T-cell (primary cell): Measurements from ENCODE around the gene HHAT. TPM values are rescaled to one million over a fixed set of nuclear protein-coding genes. Genes with fewer than 3 reads are reported as not detected.
A peak's percentile ranks its signal among the peaks of the same experiment; 100 is the strongest.

Source experiments
- ATAC-seq, 4 experiments: fragments of 200-7000 bp in 3 of 4; fragments of 150-1000 bp in 1 of 4; cut with Tn5 transposase; replicated peaks in 1 of 4; 1 replicate in 3 of 4; 2 replicates in 1 of 4; pipeline ENCODE4 v1.10.0; 2021; ENCODE audit warnings: moderate library complexity in 3 of 4, mild to moderate bottlenecking in 2 of 4, moderate number of reproducible peaks in 1 of 4
- CTCF ChIA-PET, 2 donors: fragments of 300-600 bp; sonication (Branson Sonifier 250); formaldehyde crosslinking; loops; one replicate each; lab custom pipeline; 2022; ENCODE audit warnings: antibody characterized with exemption in 2 of 2; lab: Charles Lee
- POLR2A ChIA-PET, 2 donors: fragments of 300-600 bp; sonication (Branson Sonifier 250); formaldehyde crosslinking; loops; one replicate each; lab custom pipeline; 2022; ENCODE audit warnings: antibody characterized with exemption in 2 of 2; lab: Charles Lee
- DNase-seq, 35 experiments: peaks; one replicate each; pipeline versions ENCODE4 v3.0.0 to v3.0.0-alpha.2; 2013 to 2023
- H3K27ac ChIP-seq: one replicate; pipeline ENCODE4 v1.5.1; 2013; ENCODE audit warnings: low read length
- H3K27me3 ChIP-seq, 2 experiments: replicated peaks in 1 of 2; 1 replicate in 1 of 2; 2 replicates in 1 of 2; pipeline versions ENCODE4 v1.6.1 to v1.7.0; 2013; ENCODE audit warnings: low read length in 1 of 2, mixed read lengths in 1 of 2; ENCODE audit not compliant: control insufficient read depth in 2 of 2, insufficient read depth in 2 of 2; ENCODE audit errors: extremely low read depth in 1 of 2
- H3K36me3 ChIP-seq, 2 donors: 1 replicate in 1 of 2; 2 replicates in 1 of 2; pipeline versions ENCODE4 v1.6.1 to v1.7.0; 2013; ENCODE audit warnings: low read length in 1 of 2; ENCODE audit not compliant: control insufficient read depth in 2 of 2, insufficient read depth in 1 of 2; ENCODE audit errors: extremely low read depth in 1 of 2
- H3K4me1 ChIP-seq, 2 experiments: 1 replicate in 1 of 2; 2 replicates in 1 of 2; pipeline versions ENCODE4 v1.6.1 to v1.7.0; 2013; ENCODE audit warnings: low read length in 2 of 2, mixed read lengths in 1 of 2; ENCODE audit not compliant: insufficient read depth in 2 of 2, control insufficient read depth in 1 of 2; ENCODE audit errors: extremely low read depth in 1 of 2
- H3K4me3 ChIP-seq, 2 donors: 1 replicate in 1 of 2; 2 replicates in 1 of 2; pipeline versions ENCODE4 v1.5.1 to v1.7.0; 2013; ENCODE audit warnings: mild to moderate bottlenecking in 2 of 2, low read length in 1 of 2, moderate library complexity in 1 of 2; ENCODE audit not compliant: control insufficient read depth in 1 of 2; ENCODE audit errors: extremely low read depth in 1 of 2
- H3K9me3 ChIP-seq: 2 replicates; pipeline ENCODE4 v1.7.0; 2013
- H3K27ac Mint-ChIP-seq, 2 donors: one replicate each; pipeline ENCODE4 v1.8.0; 2020 to 2021; ENCODE audit warnings: mild to moderate bottlenecking in 2 of 2, mixed read lengths in 2 of 2
- H3K27me3 Mint-ChIP-seq, 2 donors: one replicate each; pipeline ENCODE4 v1.8.0; 2021 to 2022; ENCODE audit warnings: mixed read lengths in 2 of 2
- H3K36me3 Mint-ChIP-seq: one replicate; pipeline ENCODE4 v1.8.0; 2021; ENCODE audit warnings: mixed read lengths
- H3K4me1 Mint-ChIP-seq, 3 donors: one replicate each; pipeline ENCODE4 v1.8.0; 2020 to 2022; ENCODE audit warnings: mixed read lengths in 3 of 3, mild to moderate bottlenecking in 1 of 3
- H3K4me3 Mint-ChIP-seq, 3 donors: one replicate each; pipeline ENCODE4 v1.8.0; 2020 to 2022; ENCODE audit warnings: mild to moderate bottlenecking in 3 of 3, mixed read lengths in 3 of 3, moderate library complexity in 3 of 3
- H3K9me3 Mint-ChIP-seq, 3 donors: one replicate each; pipeline ENCODE4 v1.8.0; 2020 to 2022; ENCODE audit warnings: mixed read lengths in 3 of 3
- WGBS: methylation state at CpG from one replicate; pipeline ENCODE4 v1.1.5; 2013; ENCODE audit warnings: missing lambda C conversion rate; ENCODE audit not compliant: insufficient coverage; 5-methylcytosine and 5-hydroxymethylcytosine counted together
- total RNA-seq, 35 experiments: library from RNA in 6 of 35; stranded (reverse) in 6 of 35; fragments of 120-200 nt in 1 of 35; gene quantifications; one replicate each; pipeline versions ENCODE4 v1.2.1 to v1.2.4 and lab custom pipeline; 2013 to 2026

HHAT gene
- total RNA-seq, 5 donors from 2014 or later (not counting 1 experiment from before 2014, with no cell fraction given), result 2.2 to 7.9 (median 4.1) TPM

DNA sequence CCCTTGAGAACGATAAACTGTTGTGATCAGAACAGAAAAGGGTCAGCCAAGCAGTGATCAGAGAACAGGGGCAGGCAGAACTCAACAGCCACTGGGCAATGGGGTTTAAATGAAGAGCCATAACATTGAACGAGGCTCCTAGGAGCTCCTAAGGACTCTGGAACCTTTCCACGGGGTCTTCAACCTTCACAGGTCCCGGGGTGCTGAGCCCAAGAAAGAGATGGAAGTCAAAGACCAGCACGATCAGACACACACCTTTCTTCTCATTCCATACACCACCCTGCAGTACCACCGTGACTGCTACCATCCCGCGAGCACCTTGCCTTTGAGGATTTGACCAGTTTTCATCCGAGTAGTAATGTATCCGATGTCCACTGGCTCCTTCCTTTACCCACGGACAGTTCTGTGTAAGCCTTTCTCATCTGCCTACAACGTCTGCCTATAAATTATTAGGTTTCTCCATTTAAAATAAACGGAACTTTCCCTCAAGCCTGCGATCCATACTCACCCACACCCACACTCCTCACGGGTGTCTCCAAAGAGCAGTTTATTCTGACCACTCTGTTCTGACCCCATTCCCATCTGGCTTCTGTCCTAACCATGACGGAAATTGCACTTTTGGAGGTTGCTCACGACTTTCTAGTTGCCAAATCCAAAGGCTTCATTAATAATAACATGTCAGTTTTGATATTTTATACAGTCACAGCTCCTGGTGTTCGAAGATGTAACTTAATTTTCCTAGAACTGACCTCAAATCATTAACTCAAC lies 16.8 kb upstream of the HHAT start:
- 71% methylated on average over 15 of the region's 18 CpGs for WGBS
- peaks cover 2 to 8% of the 10 kb centered on the region in 2 experiments for H3K4me1 ChIP-seq
- H3K9me3 ChIP-seq, result no peaks in the 10 kb centered on the region
- CTCF ChIA-PET, result interaction anchor here in 1 of 2 donors (0.5 to 1.8 kb wide), 2 partner anchors 13 to 838 kb away, joined by 3 to 4 read pairs; no protein-coding TSS in a partner anchor
- Mint-ChIP-seq H3K9me3 (no peaks in the 10 kb centered on the region), H3K4me1 (peaks cover 5 to 7% (median 7%) of the 10 kb centered on the region in 3 donors), H3K4me3 (peak overlapping the region; percentile 70 to 87 (median 83)), H3K36me3 (no peaks in the 10 kb centered on the region), H3K27me3 (peaks cover 13 to 18% of the 10 kb centered on the region in 2 donors), H3K27ac (peak overlapping the region in 1 of 2 donors; percentile 5)
- ATAC-seq (no peak), DNase-seq (no peak)
- peak overlapping the region in 1 of 2 donors; percentile 48 for H3K4me3 ChIP-seq
- H3K36me3 ChIP-seq, result no peaks in the 10 kb centered on the region
- H3K27ac ChIP-seq, result no peak overlapping the region
- H3K27me3 ChIP-seq, result peaks cover 0 to 12% of the 10 kb centered on the region in 2 experiments
- POLR2A ChIA-PET, result no interaction called here

DNA sequence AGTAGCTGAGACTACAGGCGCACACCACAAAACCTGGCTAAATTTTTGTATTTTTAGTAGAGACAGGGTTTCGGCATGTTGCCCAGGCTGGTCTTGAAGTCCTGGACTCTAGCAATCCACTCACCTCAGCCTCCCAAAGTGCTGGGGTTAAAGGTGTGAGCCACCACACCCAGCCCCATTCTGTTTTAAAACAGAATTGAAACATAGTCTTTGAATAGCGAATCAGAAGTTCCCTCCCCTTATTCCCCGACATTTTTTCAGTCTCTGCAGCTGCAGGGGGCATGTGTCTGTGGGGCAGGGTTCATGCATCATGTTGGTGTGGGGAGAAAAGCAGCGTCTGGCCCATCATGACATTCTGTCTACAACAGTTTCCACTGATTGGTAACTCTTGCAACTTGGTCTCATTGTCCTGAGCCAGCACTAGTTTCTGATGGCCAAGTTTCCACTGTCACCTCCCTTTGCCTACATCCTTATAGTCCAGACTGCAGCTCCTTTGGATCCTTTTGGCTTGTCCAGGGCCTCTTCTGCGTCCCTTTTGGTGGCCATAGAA lies 15.6 kb upstream of the HHAT start:
- H3K27me3 ChIP-seq, result peaks cover 0 to 11% of the 10 kb centered on the region in 2 experiments
- Mint-ChIP-seq H3K27me3 (peaks cover 6 to 11% of the 10 kb centered on the region in 2 donors), H3K36me3 (no peaks in the 10 kb centered on the region), H3K4me1 (peaks cover 5 to 7% (median 7%) of the 10 kb centered on the region in 3 donors), H3K4me3 (peak overlapping the region in 1 of 3 donors; percentile 1), H3K27ac (no peak overlapping the region), H3K9me3 (no peaks in the 10 kb centered on the region)
- ATAC-seq (no peak), DNase-seq (no peak)
- no peaks in the 10 kb centered on the region for H3K36me3 ChIP-seq
- ChIA-PET POLR2A (no interaction called here), CTCF (interaction anchor here (0.5 to 0.7 kb wide), 2 partner anchors 47 to 473 kb away, joined by 3 to 6 read pairs; no protein-coding TSS in a partner anchor)
- H3K9me3 ChIP-seq, result no peaks in the 10 kb centered on the region
- 92% methylated on average over 1 of the region's 6 CpGs for WGBS
- H3K4me1 ChIP-seq, result peaks cover 2 to 8% of the 10 kb centered on the region in 2 experiments
- H3K27ac ChIP-seq, result no peak overlapping the region
- H3K4me3 ChIP-seq, result no peak overlapping the region

DNA sequence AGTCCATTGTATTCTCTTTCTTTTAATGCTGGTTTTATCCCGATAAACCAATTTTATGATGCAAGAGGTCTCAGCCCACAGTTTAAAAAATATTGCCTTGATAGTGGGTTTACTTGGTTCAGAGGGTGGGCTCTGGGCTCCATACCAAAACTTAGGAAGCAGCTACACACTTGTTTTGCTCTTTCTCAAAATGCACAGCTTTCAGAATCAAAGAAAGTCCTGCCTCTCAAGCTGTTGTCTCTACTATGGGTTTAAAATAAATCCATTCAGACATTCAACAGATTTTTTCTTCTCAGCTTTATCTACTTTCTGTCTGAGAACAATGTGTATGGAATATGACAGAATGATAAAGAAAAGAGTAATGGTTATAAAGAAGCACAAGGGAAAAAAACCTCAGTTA lies 14.8 kb upstream of the HHAT start:
- Mint-ChIP-seq H3K4me1 (peaks cover 5 to 7% (median 7%) of the 10 kb centered on the region in 3 donors), H3K36me3 (no peaks in the 10 kb centered on the region), H3K27ac (no peak overlapping the region), H3K4me3 (no peak overlapping the region), H3K27me3 (peaks cover 6 to 7% of the 10 kb centered on the region in 2 donors), H3K9me3 (no peaks in the 10 kb centered on the region)
- no peak overlapping the region for H3K27ac ChIP-seq
- no peaks in the 10 kb centered on the region for H3K9me3 ChIP-seq
- H3K4me1 ChIP-seq, result peaks cover 2 to 8% of the 10 kb centered on the region in 2 experiments
- H3K36me3 ChIP-seq, result no peaks in the 10 kb centered on the region
- H3K4me3 ChIP-seq, result no peak overlapping the region
- no CpG with 5 or more reads among the region's 1 CpG for WGBS
- CTCF ChIA-PET, result no interaction called here
- ATAC-seq (no peak), DNase-seq (no peak)
- peaks cover 0 to 9% of the 10 kb centered on the region in 2 experiments for H3K27me3 ChIP-seq
- POLR2A ChIA-PET, result interaction anchor here in 1 of 2 donors (0.6 kb wide), 1 partner anchor 91 kb away, joined by 3 read pairs; no protein-coding TSS in a partner anchor

DNA sequence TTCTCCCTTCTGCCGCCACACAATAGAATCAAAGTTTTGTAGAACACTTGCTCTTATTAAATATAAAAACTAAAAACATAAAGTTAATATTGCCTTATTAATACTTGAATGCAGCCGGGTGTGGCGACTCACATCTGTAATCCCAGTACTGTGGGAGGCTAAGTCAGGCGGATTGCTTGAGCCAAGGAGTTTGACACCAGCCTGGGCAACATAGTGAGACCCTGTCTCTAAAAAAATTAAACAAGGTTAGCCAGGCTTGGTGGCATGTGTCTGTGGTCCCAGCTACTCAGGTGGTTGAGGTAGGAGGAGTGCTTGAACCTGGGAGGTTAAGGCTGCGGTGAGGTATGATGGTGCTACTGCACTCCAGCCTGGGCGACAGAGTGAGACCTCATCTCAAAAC lies 13.2 kb upstream of the HHAT start:
- 93% methylated on average over 3 of the region's 6 CpGs for WGBS
- Mint-ChIP-seq H3K27me3 (peaks cover 3 to 4% of the 10 kb centered on the region in 2 donors), H3K4me1 (peaks cover 5 to 7% (median 7%) of the 10 kb centered on the region in 3 donors), H3K4me3 (no peak overlapping the region), H3K27ac (no peak overlapping the region), H3K9me3 (no peaks in the 10 kb centered on the region), H3K36me3 (no peaks in the 10 kb centered on the region)
- CTCF ChIA-PET, result no interaction called here
- H3K27ac ChIP-seq, result no peak overlapping the region
- H3K9me3 ChIP-seq, result no peaks in the 10 kb centered on the region
- peaks cover 0 to 7% of the 10 kb centered on the region in 2 experiments for H3K27me3 ChIP-seq
- DNase-seq (no peak), ATAC-seq (no peak)
- H3K4me1 ChIP-seq, result peaks cover 2 to 8% of the 10 kb centered on the region in 2 experiments
- H3K36me3 ChIP-seq, result no peaks in the 10 kb centered on the region
- POLR2A ChIA-PET, result no interaction called here
- H3K4me3 ChIP-seq, result no peak overlapping the region

DNA sequence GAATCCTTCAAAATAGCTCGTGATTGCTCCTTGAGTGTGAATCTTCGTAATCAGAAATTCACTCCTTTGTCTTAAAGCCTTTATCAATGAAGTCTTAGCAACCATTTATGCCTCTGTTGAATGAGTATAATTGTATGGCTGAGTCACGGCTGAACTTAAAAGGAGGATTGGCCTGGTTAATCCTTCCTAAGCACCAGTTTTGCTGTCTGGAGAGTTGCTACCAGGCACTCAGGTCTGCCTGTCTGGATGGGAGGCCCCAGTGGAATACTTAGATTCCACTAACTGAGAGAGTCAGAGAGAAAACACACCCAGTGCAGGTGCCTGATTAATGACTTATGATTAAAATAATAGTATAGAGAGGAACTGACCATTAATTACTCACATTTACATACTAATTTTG lies 7.6 kb upstream of the HHAT start:
- H3K27ac Mint-ChIP-seq, result no peak overlapping the region
- no peaks in the 10 kb centered on the region for H3K27me3 ChIP-seq
- no peak overlapping the region for H3K4me3 Mint-ChIP-seq
- peaks cover 0 to 10% (median 8%) of the 10 kb centered on the region in 3 donors for H3K9me3 Mint-ChIP-seq
- H3K36me3 ChIP-seq, result no peaks in the 10 kb centered on the region
- H3K4me1 ChIP-seq, result no peaks in the 10 kb centered on the region
- no peak overlapping the region for H3K4me3 ChIP-seq
- H3K4me1 Mint-ChIP-seq, result no peaks in the 10 kb centered on the region
- H3K27me3 Mint-ChIP-seq, result peaks cover 0 to 4% of the 10 kb centered on the region in 2 donors
- H3K36me3 Mint-ChIP-seq, result no peaks in the 10 kb centered on the region
- ATAC-seq (no peak), DNase-seq (no peak)
- H3K9me3 ChIP-seq, result no peaks in the 10 kb centered on the region
- ChIA-PET CTCF (no interaction called here), POLR2A (interaction anchor here in 1 of 2 donors (0.6 kb wide), 1 partner anchor 22 kb away, joined by 4 read pairs; no protein-coding TSS in a partner anchor)
- H3K27ac ChIP-seq, result no peak overlapping the region
- WGBS, result 70% methylated on average over 2 of the region's 3 CpGs

DNA sequence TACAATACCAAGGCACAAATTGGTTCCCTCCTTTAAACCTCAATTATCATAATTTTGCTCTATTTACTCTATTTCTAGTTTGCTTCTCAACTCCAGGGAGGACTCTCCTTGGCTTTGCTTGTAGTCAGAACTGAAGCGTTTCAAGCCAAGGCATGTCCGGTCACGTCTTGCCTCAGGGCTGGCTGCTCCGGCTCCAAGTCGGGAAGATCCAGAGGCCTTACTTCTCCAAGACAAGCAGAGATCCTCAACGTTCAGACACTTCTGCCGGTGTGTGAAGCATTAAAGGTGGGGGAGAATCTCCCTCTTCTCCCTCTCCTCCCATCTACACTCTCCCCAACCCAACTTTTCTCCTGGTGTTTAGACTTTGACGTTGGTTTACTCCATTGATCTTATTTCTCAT lies 7.2 kb upstream of the HHAT start:
- ATAC-seq, result no peak
- H3K27me3 Mint-ChIP-seq, result peaks cover 0 to 4% of the 10 kb centered on the region in 2 donors
- POLR2A ChIA-PET, result no interaction called here

More for the DNA sequence above, 7.2 kb upstream of the HHAT start:
- Mint-ChIP-seq H3K36me3 (no peaks in the 10 kb centered on the region), H3K4me1 (no peaks in the 10 kb centered on the region), H3K4me3 (no peak overlapping the region), H3K27ac (no peak overlapping the region), H3K9me3 (peaks cover 0 to 10% (median 8%) of the 10 kb centered on the region in 3 donors)
- no peaks in the 10 kb centered on the region for H3K36me3 ChIP-seq
- no peak overlapping the region for H3K27ac ChIP-seq
- H3K9me3 ChIP-seq, result no peaks in the 10 kb centered on the region
- no peak for DNase-seq
- CTCF ChIA-PET, result interaction anchor here in 1 of 2 donors (0.6 kb wide), 2 partner anchors 19 to 73 kb away, joined by 3 read pairs; no protein-coding TSS in a partner anchor
- H3K4me1 ChIP-seq, result no peaks in the 10 kb centered on the region
- no peaks in the 10 kb centered on the region for H3K27me3 ChIP-seq
- no peak overlapping the region for H3K4me3 ChIP-seq
- WGBS, result 96% methylated on average over 3 of the region's 8 CpGs
